CD4-positive, alpha-beta T cell treated with Interferon gamma for 1 hour (primary cell): ENCODE measurements around the gene RAVER1.

Experiments used
- DNase-seq: peaks from one replicate; pipeline ENCODE4 v3.0.0-alpha.2; 2020

RAVER1 gene

GRCh38 chr19:10317045-10317856 is 16.1 kb downstream of the RAVER1 start:
- DNase-seq: no peak

GRCh38 chr19:10316229-10317044 is 16.9 kb downstream of the RAVER1 start:
- DNase-seq: no peak

- peak; percentile 86 for DNase-seq
These were observed 17.8 kb downstream of the RAVER1 start, which contains the start of gene FDX2 for GRCh38 chr19:10315335-10316214. FDX2 (minus strand) TSS chr19:10316015; CDS start chr19:10315996, 19 bp downstream.

- no peak for DNase-seq
These were observed 23.9 kb downstream of the RAVER1 start, which contains the start of gene ZGLP1 for GRCh38 chr19:10309423-10309822. ZGLP1 (minus strand) TSS chr19:10309815.

- DNase-seq: no peak
These were observed 27.0 kb downstream of the RAVER1 start for GRCh38 chr19:10306327-10306726.

GRCh38 chr19:10305139-10305806 is 28.1 kb downstream of the RAVER1 start:
- no peak for DNase-seq

- no peak for DNase-seq
These were observed 33.5 kb downstream of the RAVER1 start for GRCh38 chr19:10299545-10300458.

- DNase-seq: no peak
These were observed 37.3 kb downstream of the RAVER1 start for GRCh38 chr19:10295847-10296591.

GRCh38 chr19:10295305-10295846 is 38.0 kb downstream of the RAVER1 start:
- DNase-seq: peak; percentile 79

- DNase-seq: no peak
These were observed 39.0 kb downstream of the RAVER1 start for GRCh38 chr19:10294368-10294697.

GRCh38 chr19:10293637-10294367 is 39.5 kb downstream of the RAVER1 start:
- no peak for DNase-seq

- DNase-seq: no peak
These were observed 40.3 kb downstream of the RAVER1 start for GRCh38 chr19:10292789-10293636.

- peak; percentile 74 for DNase-seq
These were observed 41.0 kb downstream of the RAVER1 start for GRCh38 chr19:10292206-10292788.

- no peak for DNase-seq
These were observed 41.6 kb downstream of the RAVER1 start for GRCh38 chr19:10291554-10292205.

- peak; percentile 59 for DNase-seq
These were observed 42.3 kb downstream of the RAVER1 start for GRCh38 chr19:10290876-10291553.

- DNase-seq: no peak
These were observed 42.9 kb downstream of the RAVER1 start for GRCh38 chr19:10290357-10290875.
